Duodenal mucosa (tissue), 2 donors: ENCODE data around the gene PIM2.
"Not testable (repeated sequence)": the region's sequence is repeated elsewhere in the genome, so short reads cannot be mapped to it uniquely, and the experiment has no call there.

ENCODE experiments used
- H3K27ac ChIP-seq: one replicate; pipeline ENCODE4 v1.7.0; 2013; ENCODE audit warnings: low read depth, low read length
- H3K27me3 ChIP-seq, 2 donors: one replicate each; pipeline ENCODE4 v1.7.0; 2013; ENCODE audit warnings: low read length in 2 of 2, control low read depth in 1 of 2; ENCODE audit not compliant: insufficient read depth in 2 of 2, control insufficient read depth in 1 of 2
- H3K36me3 ChIP-seq, 2 donors: one replicate each; pipeline ENCODE4 v1.7.0; 2013; ENCODE audit warnings: low read length in 2 of 2, control low read depth in 1 of 2; ENCODE audit not compliant: insufficient read depth in 2 of 2, control insufficient read depth in 1 of 2
- H3K4me1 ChIP-seq, 2 donors: one replicate each; pipeline ENCODE4 v1.7.0; 2013; ENCODE audit warnings: low read length in 2 of 2, control low read depth in 1 of 2; ENCODE audit not compliant: insufficient read depth in 2 of 2, control insufficient read depth in 1 of 2
- H3K4me3 ChIP-seq, 2 donors: one replicate each; pipeline ENCODE4 v1.7.0; 2013; ENCODE audit warnings: low read length in 2 of 2, low read depth in 1 of 2
- H3K9ac ChIP-seq, 2 donors: one replicate each; pipeline ENCODE4 v1.7.0; 2013; ENCODE audit warnings: low read length in 2 of 2, low read depth in 1 of 2
- H3K9me3 ChIP-seq, 2 donors: one replicate each; pipeline ENCODE4 v1.7.0; 2013; ENCODE audit warnings: low read length in 2 of 2, control low read depth in 1 of 2; ENCODE audit not compliant: control insufficient read depth in 1 of 2

Gene PIM2

GRCh38 chrX:48886586-48886985 lies 32.2 kb downstream of the PIM2 start:
- H3K4me1 ChIP-seq, H3K27me3 ChIP-seq, H3K9ac ChIP-seq, H3K4me3 ChIP-seq, H3K36me3 ChIP-seq, H3K9me3 ChIP-seq, H3K27ac ChIP-seq: not testable (repeated sequence)

GRCh38 chrX:48883729-48884128 lies 35.1 kb downstream of the PIM2 start:
- no peaks in the 10 kb centered on the region for H3K4me1 ChIP-seq
- no peak overlapping the region for H3K27ac ChIP-seq
- no peaks in the 10 kb centered on the region for H3K9me3 ChIP-seq
- H3K9ac ChIP-seq = no peak overlapping the region
- H3K36me3 ChIP-seq = no peaks in the 10 kb centered on the region
- no peak overlapping the region for H3K4me3 ChIP-seq
- H3K27me3 ChIP-seq = no peaks in the 10 kb centered on the region

- not testable (repeated sequence) for H3K4me3 ChIP-seq, H3K4me1 ChIP-seq, H3K27me3 ChIP-seq, H3K9ac ChIP-seq, H3K27ac ChIP-seq, H3K9me3 ChIP-seq, H3K36me3 ChIP-seq
Observed at GRCh38 chrX:48876944-48877343, 41.9 kb downstream of the PIM2 start.

GRCh38 chrX:48872017-48872416 lies 46.8 kb downstream of the PIM2 start:
- H3K27me3 ChIP-seq, H3K4me3 ChIP-seq, H3K9me3 ChIP-seq, H3K9ac ChIP-seq, H3K36me3 ChIP-seq, H3K4me1 ChIP-seq, H3K27ac ChIP-seq: not testable (repeated sequence)

GRCh38 chrX:48864210-48864609 lies 54.6 kb downstream of the PIM2 start:
- H3K4me1 ChIP-seq = no peaks in the 10 kb centered on the region
- H3K4me3 ChIP-seq = no peak overlapping the region
- H3K27ac ChIP-seq = no peak overlapping the region
- H3K9me3 ChIP-seq = no peaks in the 10 kb centered on the region
- no peaks in the 10 kb centered on the region for H3K36me3 ChIP-seq
- H3K9ac ChIP-seq = no peak overlapping the region
- H3K27me3 ChIP-seq = no peaks in the 10 kb centered on the region
